RWPE2 (cell line): ENCODE results near the gene ADAP1.

Experiments used
- ATAC-seq: fragments of 200-7000 bp; cut with Tn5 transposase; 3 replicates; pipeline ENCODE4 v1.9.1; 2021; ENCODE audit warnings: low read depth
- DNase-seq: peaks from one replicate; pipeline ENCODE4 v3.0.0-alpha.2; 2020; ENCODE audit warnings: low spot score
- H3K27ac ChIP-seq: fragments of 450-650 bp; 2 replicates; pipeline ENCODE4 v1.5.1; 2017; ENCODE audit warnings: mild to moderate bottlenecking; ENCODE audit not compliant: poor library complexity, severe bottlenecking
- H3K27me3 ChIP-seq: fragments of 250-450 bp; sonication (Bioruptor Pico); 2 replicates; pipeline ENCODE4 v1.5.1; 2021; ENCODE audit warnings: mild to moderate bottlenecking, moderate library complexity; ENCODE audit not compliant: insufficient read depth, poor library complexity, severe bottlenecking
- H3K36me3 ChIP-seq: fragments of 250-450 bp; sonication (Bioruptor Pico); 2 replicates; pipeline ENCODE4 v1.5.1; 2020; ENCODE audit warnings: low read depth, mild to moderate bottlenecking, moderate library complexity
- H3K4me1 ChIP-seq: fragments of 250-450 bp; sonication (Bioruptor Pico); 2 replicates; pipeline ENCODE4 v1.5.1; 2021; ENCODE audit warnings: mild to moderate bottlenecking, moderate library complexity; ENCODE audit not compliant: insufficient read depth, poor library complexity, severe bottlenecking
- H3K4me3 ChIP-seq: fragments of 250-450 bp; sonication (Bioruptor Pico); 2 replicates; pipeline ENCODE4 v1.5.1; 2021; ENCODE audit warnings: mild to moderate bottlenecking, moderate library complexity; ENCODE audit not compliant: severe bottlenecking
- H3K9me3 ChIP-seq: fragments of 250-450 bp; sonication (Bioruptor Pico); 2 replicates; pipeline ENCODE4 v1.5.1; 2021; ENCODE audit warnings: mild to moderate bottlenecking, moderate library complexity; ENCODE audit not compliant: severe bottlenecking
- CTCF ChIP-seq: fragments of 450-650 bp; IDR thresholded peaks from one replicate; pipeline ENCODE4 v1.5.1; 2017; ENCODE audit warnings: mild to moderate bottlenecking, moderate library complexity; ENCODE audit not compliant: poor library complexity, severe bottlenecking

ADAP1 gene

GRCh38 chr7:891291-891690 lies 63.2 kb downstream of the ADAP1 start:
- Histone ChIP-seq H3K4me3 (no peak overlapping the region), H3K27ac (no peak overlapping the region), H3K36me3 (peaks cover 60% of the 10 kb centered on the region), H3K4me1 (no peaks in the 10 kb centered on the region), H3K27me3 (no peaks in the 10 kb centered on the region), H3K9me3 (no peaks in the 10 kb centered on the region)
- no peak for TF ChIP-seq CTCF
- ATAC-seq = no peak
- peak; percentile 47 for DNase-seq

GRCh38 chr7:890868-891267 lies 63.6 kb downstream of the ADAP1 start:
- no peak for TF ChIP-seq CTCF
- H3K4me3 ChIP-seq = no peak overlapping the region
- no peaks in the 10 kb centered on the region for H3K4me1 ChIP-seq
- no peaks in the 10 kb centered on the region for H3K9me3 ChIP-seq
- ATAC-seq = no peak
- DNase-seq = peak; percentile 49
- H3K36me3 ChIP-seq = peaks cover 57% of the 10 kb centered on the region
- no peak overlapping the region for H3K27ac ChIP-seq
- H3K27me3 ChIP-seq = no peaks in the 10 kb centered on the region

GRCh38 chr7:889391-889790 lies 65.1 kb downstream of the ADAP1 start:
- ATAC-seq (no peak), DNase-seq (peak; percentile 53)
- no peak overlapping the region for H3K27ac ChIP-seq
- no peaks in the 10 kb centered on the region for H3K9me3 ChIP-seq
- no peak overlapping the region for H3K4me3 ChIP-seq
- no peaks in the 10 kb centered on the region for H3K4me1 ChIP-seq
- no peaks in the 10 kb centered on the region for H3K27me3 ChIP-seq
- H3K36me3 ChIP-seq = peaks cover 50% of the 10 kb centered on the region
- no peak for TF ChIP-seq CTCF

GRCh38 chr7:889025-889390 lies 65.5 kb downstream of the ADAP1 start:
- Histone ChIP-seq H3K36me3 (peaks cover 46% of the 10 kb centered on the region), H3K27me3 (no peaks in the 10 kb centered on the region), H3K27ac (no peak overlapping the region), H3K9me3 (no peaks in the 10 kb centered on the region), H3K4me3 (no peak overlapping the region), H3K4me1 (no peaks in the 10 kb centered on the region)
- peak; percentile 61 for DNase-seq
- ATAC-seq = no peak
- no peak for TF ChIP-seq CTCF

GRCh38 chr7:888081-889024 lies 66.1 kb downstream of the ADAP1 start:
- ATAC-seq = no peak
- Histone ChIP-seq H3K4me1 (no peaks in the 10 kb centered on the region), H3K27me3 (no peaks in the 10 kb centered on the region), H3K36me3 (peaks cover 42% of the 10 kb centered on the region), H3K9me3 (no peaks in the 10 kb centered on the region), H3K4me3 (no peak overlapping the region), H3K27ac (no peak overlapping the region)
- peak; percentile 55 for DNase-seq
- TF ChIP-seq CTCF = no peak
